HG03520 (cell line): ENCODE data around the gene DGKG.

Source experiments
- ATAC-seq: cut with Tn5 transposase; IDR thresholded peaks from one replicate; pipeline ENCODE4 v1.9.1; 2021; ENCODE audit warnings: mild to moderate bottlenecking, moderate library complexity; ENCODE audit not compliant: unreplicated experiment

DGKG gene

DNA sequence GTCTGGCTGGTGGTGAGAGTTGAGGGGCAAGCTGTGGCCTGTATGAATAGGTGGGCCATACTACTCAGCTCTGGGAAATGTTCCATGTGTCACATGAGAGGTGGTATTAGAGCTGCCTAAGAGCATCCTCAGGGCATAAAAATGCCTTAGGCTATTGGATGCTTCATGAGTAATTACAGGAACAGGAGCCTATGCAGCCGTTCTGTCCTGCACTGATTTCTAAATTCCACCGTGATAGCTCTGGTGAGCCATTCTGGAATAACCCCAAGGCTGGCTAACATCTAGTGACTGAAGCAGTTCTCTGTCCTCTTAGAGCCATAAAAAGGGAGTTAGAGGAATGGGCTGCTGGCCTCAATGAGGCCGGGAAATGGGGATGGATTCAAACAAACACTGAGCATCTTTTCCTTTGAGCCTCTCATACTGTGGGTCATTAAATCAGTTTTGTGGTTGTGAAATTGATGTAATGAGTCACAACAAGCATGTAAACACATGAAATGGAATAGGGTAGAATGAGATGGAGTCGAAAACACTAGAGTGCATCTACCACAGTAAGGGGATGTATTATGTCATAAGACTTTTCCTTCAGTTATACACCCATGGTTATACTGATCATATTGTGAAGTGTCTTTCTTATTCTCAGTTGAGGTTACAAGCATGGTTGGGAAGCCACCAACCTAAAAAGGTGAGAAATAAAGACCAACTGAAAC, 41.0 kb downstream of the DGKG start:
- no peak for ATAC-seq

- ATAC-seq: no peak
These were observed 42.1 kb downstream of the DGKG start for GRCh38 chr3:186319945-186320344.

DNA sequence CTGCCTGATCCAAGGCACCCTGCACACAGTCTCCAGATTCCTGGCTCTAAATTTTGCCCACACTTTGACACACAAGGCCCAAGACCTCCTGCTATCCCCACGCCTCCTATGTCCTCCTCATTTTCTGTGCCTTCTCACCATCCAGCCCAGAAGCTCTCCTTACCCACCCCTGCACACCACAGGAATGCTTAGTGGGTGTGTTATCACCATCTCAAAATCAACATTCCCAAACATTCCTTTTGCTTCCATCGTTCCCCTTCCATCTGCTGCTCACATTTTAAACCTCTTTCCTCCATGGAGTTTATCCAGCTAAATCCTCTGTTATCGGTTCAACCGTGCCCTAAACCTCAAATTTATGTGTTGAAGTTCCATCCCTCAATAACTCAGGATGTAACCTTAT, 43.9 kb downstream of the DGKG start:
- no peak for ATAC-seq

- ATAC-seq: no peak
These were observed 44.6 kb downstream of the DGKG start for GRCh38 chr3:186317478-186317877.

DNA sequence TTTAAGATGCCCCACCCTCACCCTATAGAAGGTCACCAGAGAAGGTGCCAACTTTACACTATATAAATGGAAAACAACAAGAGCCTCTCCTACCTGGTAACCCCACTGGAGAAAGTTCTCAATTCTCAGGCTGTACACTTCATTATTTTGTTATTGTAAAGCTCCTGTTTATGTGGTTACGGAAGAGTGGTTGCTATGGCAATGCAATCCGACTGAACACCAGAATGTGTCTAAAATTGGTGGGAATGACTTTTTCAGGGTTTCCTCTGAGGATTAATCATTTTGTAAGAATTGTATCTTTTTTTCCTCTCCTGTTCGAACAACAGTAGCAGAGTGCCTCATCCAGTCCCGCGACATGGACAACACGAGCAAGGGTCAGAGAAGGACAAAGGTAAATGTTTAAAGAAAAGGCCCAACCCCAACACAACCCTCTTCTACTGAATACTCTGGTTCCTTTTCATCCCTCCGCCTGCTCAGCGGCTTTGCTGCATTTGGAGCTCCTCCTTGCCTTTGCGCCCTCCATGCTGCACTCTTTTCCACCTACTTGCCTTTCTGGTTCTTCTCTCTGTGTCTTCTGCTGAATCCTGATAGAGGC, 45.3 kb downstream of the DGKG start:
- no peak for ATAC-seq

GRCh38 chr3:186315581-186316354, 46.3 kb downstream of the DGKG start:
- no peak for ATAC-seq

DNA sequence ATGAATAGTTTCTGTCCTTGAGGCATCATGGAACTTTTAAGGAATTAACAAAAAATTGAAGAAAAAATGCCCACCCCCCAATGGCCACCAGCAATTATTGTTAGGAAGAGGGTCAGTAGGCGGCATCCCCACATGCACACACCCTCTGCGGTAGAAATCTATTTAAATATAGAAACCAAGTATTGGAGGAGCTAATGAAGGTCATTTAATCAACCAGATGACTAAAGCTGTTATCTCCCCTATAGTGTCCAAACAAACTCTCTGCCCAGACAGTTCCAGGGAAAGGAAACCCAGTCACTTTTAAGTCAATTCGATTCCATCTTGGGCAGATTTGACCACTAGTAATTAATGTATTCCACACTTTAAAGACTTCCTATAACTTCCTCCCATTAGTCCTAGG, 47.1 kb downstream of the DGKG start:
- ATAC-seq: no peak

DNA sequence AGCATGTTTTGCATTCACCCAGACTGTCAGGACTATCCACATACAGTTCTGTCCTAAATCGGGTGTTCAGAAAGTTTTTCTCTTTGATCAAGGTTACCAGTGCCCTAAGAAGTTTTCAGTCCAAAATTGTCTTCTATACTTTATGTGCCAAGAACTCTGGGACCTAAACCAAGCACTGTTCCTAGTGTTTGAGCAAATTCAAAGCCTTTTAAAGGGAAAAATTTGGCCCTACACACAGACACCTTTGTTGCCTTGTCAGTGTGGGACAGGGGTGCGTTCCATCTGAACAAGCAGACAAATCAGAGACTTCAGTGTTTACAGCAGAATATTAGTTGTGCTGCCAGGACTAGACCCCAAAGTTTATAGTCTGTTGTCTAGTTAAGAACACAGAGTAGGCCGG, 50.6 kb downstream of the DGKG start:
- ATAC-seq: no peak

GRCh38 chr3:186308549-186308948, 53.5 kb downstream of the DGKG start:
- no peak for ATAC-seq

DNA sequence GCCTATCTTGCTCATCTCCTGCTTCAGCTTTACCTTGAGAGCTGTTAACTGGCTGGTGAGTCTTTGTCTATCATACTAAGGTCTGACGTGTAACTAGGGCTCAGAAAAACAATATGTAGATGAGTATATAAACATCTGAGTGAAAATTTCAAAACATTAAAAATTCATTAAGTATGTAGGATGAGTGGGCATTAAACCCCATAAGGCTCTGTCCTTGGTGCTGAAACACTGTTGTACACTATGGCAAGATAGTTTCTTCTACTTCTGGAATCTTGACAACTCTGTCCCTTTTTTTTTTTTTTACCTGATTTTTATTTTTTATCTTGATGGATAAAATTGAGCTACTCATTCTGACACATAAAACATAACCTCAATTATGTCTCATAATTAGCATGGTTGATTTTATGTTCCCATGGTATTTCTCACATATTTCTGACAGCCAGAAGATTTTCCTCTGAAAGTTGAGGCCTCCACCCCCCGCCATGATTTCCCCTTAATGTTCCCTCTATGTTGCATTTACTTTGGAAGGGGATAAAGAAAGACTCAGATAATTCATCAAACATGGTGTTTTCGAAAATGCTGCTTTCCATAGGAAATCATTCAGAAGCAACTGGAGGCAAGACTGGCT, 54.3 kb downstream of the DGKG start:
- ATAC-seq: no peak

GRCh38 chr3:186305286-186305685, 56.7 kb downstream of the DGKG start:
- ATAC-seq: no peak

- ATAC-seq: no peak
These were observed 58.1 kb downstream of the DGKG start for GRCh38 chr3:186303965-186304364.

GRCh38 chr3:186299327-186299726, 62.7 kb downstream of the DGKG start:
- no peak for ATAC-seq

DNA sequence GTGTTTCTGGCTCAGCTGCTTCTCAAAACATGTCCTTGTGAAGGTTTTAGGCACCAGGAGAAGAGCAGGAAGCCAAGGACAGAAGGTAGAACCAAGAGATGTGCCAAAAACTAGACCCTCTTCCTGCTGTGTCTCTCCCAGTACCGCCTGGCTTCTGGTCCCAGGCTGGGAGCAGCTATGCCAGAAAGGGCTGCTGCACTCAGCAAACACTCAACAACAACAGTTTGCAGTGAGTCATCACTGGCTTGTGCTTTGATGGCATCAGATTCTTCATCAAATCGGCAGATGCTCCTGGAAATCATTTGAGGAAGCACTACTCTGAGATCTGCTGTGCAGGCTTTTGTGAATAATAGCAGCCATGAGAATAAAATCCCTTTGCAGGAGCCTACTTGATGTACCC, 63.2 kb downstream of the DGKG start:
- ATAC-seq: no peak

DNA sequence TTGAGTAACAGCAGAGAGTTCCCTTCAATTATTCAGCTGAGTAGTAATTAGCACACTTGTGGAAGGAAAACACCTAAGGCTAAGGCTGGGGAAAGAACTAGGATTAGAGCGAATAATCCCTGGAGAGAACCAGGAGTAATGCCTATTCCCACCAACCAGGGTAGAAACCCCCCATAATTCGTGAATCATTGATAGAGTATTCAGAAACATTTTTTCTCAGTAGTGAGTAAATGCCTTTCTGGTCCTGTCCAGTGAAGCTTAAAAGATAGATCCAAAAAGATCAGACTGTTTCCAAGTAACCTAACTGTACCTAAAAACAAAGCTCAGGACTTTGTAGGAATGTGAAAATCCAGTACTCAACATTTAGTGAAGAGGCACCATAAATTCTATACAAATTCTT, 71.2 kb downstream of the DGKG start:
- no peak for ATAC-seq

GRCh38 chr3:186287711-186288110, 74.3 kb downstream of the DGKG start:
- no peak for ATAC-seq

- no peak for ATAC-seq
These were observed 75.9 kb downstream of the DGKG start for GRCh38 chr3:186286114-186286513.

DNA sequence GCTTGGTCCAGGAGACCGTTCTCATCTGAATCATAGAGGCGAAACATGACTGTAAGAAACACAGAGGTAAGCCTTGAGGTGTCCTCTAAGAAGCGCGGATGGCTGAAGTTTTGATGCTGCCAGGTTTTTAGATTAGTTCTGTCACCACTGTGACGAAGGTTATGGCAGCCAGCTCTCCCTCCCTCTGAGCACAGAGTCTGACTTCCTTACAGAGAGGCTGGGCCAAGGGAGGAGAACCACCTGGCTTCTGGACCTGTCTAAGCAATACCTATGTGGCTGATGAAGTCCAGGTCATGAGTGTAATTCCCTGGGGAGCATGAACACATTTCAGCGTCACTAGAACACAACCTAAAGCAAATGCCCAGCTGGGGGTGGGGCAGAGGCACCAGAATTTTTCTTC, 77.4 kb downstream of the DGKG start:
- ATAC-seq: no peak

DNA sequence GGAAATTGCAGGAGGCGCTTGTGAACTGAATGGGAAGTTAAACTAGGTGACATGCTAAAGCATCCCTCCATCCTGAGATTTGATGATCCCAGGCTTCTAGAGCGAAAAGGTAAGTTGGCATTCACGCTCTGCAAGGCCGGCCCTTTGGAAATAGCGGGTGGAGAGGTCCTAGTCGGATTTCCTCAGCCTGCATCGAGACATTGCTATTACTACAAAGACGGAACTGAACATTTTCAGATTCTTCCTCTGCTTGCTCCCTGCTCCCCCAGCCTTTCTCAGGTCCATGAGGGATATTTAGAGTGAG, 77.7 kb downstream of the DGKG start:
- ATAC-seq: no peak

DNA sequence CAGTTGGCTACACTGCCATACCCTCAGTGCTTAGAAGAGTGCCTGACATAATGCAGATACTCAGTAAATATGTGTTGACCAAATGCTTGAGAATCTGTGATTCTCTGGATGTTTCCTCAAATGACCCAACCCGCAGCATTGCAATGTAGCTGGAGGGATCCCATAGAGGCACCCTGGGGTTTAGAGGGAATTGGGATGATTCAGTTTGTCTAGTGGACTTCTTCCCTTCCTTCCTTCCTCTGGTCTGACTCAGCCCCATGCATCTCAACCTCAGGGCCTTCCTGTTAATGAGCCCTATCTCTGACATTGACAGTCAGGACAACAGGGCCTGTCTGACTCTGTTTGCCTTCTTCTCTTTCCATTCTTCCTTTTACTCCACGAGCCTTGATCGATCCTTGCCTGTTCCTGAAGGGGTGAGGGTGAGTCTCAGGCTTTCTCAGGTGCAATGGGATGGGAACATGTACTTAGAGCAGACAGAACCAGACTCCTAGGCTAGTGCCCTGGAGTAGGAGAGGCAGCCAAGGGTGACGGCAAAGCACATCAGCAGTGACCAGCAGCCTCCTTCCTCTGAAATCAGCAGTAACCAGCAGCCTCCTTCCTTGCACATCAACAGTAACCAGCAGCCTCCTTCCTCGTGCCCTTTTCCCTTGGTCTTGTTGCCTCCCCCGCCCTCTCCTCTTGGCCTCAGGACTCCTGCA, 78.2 kb downstream of the DGKG start:
- no peak for ATAC-seq

DNA sequence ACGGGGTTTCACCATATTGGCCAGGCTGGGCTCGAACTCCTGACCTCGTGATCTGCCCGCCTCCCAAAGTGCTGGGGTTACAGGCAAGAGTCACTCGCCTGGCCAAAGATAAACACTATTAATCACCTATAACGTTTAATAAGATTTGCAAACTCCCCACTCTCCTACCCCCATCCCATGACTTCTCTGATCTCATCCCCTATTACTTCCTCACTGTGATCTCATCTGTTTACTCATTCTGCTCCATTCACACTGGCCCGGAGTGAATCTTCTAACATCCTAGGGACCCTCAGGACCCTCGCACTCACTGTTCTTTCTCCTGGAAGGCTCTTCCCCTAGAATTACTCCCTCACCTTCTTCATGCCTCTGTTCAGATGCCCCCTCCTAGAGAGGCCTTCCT, 78.9 kb downstream of the DGKG start:
- no peak for ATAC-seq
